K562 (cell line): ENCODE data around the gene ADAT1. TPM values are rescaled to one million over a fixed set of nuclear protein-coding genes. Genes with fewer than 3 reads are reported as not detected.
A peak's percentile ranks its signal among the peaks of the same experiment; 100 is the strongest.

Experiments
- ARID1B ChIP-seq: fragments of 450-650 bp; IDR thresholded peaks from 2 replicates; pipeline ENCODE4 v1.6.1; 2016; ENCODE audit warnings: antibody characterized with exemption, mild to moderate bottlenecking, inconsistent platforms
- BRD9 ChIP-seq: fragments of 450-650 bp; IDR thresholded peaks from 2 replicates; pipeline ENCODE4 v1.6.1; 2018; ENCODE audit warnings: low read depth; ENCODE audit not compliant: partially characterized antibody
- CBX1 ChIP-seq: sonication (generic); IDR thresholded peaks from 2 replicates; pipeline ENCODE4 v1.6.1; 2016; ENCODE audit warnings: antibody characterized with exemption, low read depth, mild to moderate bottlenecking
- CCAR2 ChIP-seq: fragments of 200-400 bp; formaldehyde crosslinking; IDR thresholded peaks from 2 replicates; pipeline ENCODE4 v1.6.1; 2017; ENCODE audit warnings: mild to moderate bottlenecking, low read depth, low read length
- CSDE1 ChIP-seq, 2 experiments: fragments of 450-650 bp; IDR thresholded peaks; 2 replicates each; pipeline ENCODE4 v1.6.1; 2016; ENCODE audit warnings: mild to moderate bottlenecking in 1 of 2
- CXXC5 ChIP-seq: fragments of 250-450 bp; sonication (Bioruptor Pico); IDR thresholded peaks from 2 replicates; pipeline ENCODE4 v1.8.0; 2022; ENCODE audit warnings: inconsistent platforms, mild to moderate bottlenecking, moderate library complexity
- E2F6 ChIP-seq, 2 experiments: IDR thresholded peaks; 2 replicates each; pipeline ENCODE4 v1.6.1; 2011; ENCODE audit warnings: borderline replicate concordance in 1 of 2, control low read depth in 1 of 2, low read depth in 1 of 2, low read length in 1 of 2, mild to moderate bottlenecking in 1 of 2, mixed read lengths in 1 of 2, moderate library complexity in 1 of 2; ENCODE audit not compliant: insufficient read depth in 1 of 2, insufficient read length in 1 of 2, poor library complexity in 1 of 2, severe bottlenecking in 1 of 2; ENCODE audit errors: extremely low read depth in 1 of 2
- HDAC3 ChIP-seq: fragments of 450-650 bp; IDR thresholded peaks from 2 replicates; pipeline ENCODE4 v1.6.1; 2018; ENCODE audit warnings: borderline replicate concordance, mild to moderate bottlenecking, moderate library complexity; ENCODE audit not compliant: partially characterized antibody
- HDAC6 ChIP-seq: IDR thresholded peaks from 2 replicates; pipeline ENCODE4 v1.6.1; 2012; ENCODE audit warnings: low read depth, mild to moderate bottlenecking, control low read depth, inconsistent platforms, low read length, moderate library complexity
- HMG20A ChIP-seq: fragments of 450-650 bp; formaldehyde crosslinking; conservative IDR thresholded peaks from 2 replicates; pipeline ENCODE4 v1.4.0; 2020; ENCODE audit warnings: mild to moderate bottlenecking, mixed read lengths
- JUN ChIP-seq, 2 experiments: sonication (generic) in 1 of 2; formaldehyde crosslinking in 1 of 2; IDR thresholded peaks; 2 replicates each; pipeline versions ENCODE4 v1.6.1 to v1.8.0; 2012 to 2022; ENCODE audit warnings: borderline replicate concordance in 2 of 2, mild to moderate bottlenecking in 2 of 2, improper control_type of control experiment in 1 of 2, low read depth in 1 of 2, low read length in 1 of 2, missing genetic modification reagents in 1 of 2
- KHSRP ChIP-seq: fragments of 450-650 bp; IDR thresholded peaks from 2 replicates; pipeline ENCODE4 v1.6.1; 2017
- MCM2 ChIP-seq: fragments of 450-650 bp; IDR thresholded peaks from 2 replicates; pipeline ENCODE4 v1.6.1; 2017; ENCODE audit warnings: low read depth, mild to moderate bottlenecking
- MEF2A ChIP-seq: IDR thresholded peaks from 2 replicates; pipeline ENCODE4 v1.6.1; 2011; ENCODE audit warnings: low read depth, mild to moderate bottlenecking, low read length, moderate library complexity; ENCODE audit not compliant: control insufficient read depth
- MYC ChIP-seq, 2 experiments: fragments of 250-450 bp in 1 of 2; sonication (Bioruptor Pico) in 1 of 2; IDR thresholded peaks; 2 replicates each; pipeline versions ENCODE4 v1.5.1 to v1.6.1; 2012 to 2021; ENCODE audit warnings: low read depth in 2 of 2, borderline replicate concordance in 1 of 2, improper control_type of control experiment in 1 of 2, low read length in 1 of 2, mild to moderate bottlenecking in 1 of 2, moderate library complexity in 1 of 2
- NR1H2 ChIP-seq: sonication (generic); formaldehyde crosslinking; IDR thresholded peaks from 2 replicates; pipeline ENCODE4 v1.4.0; 2020; ENCODE audit warnings: mild to moderate bottlenecking, missing genetic modification reagents
- RB1 ChIP-seq: fragments of 450-650 bp; IDR thresholded peaks from 2 replicates; pipeline ENCODE4 v1.6.1; 2017; ENCODE audit warnings: low read depth, mild to moderate bottlenecking
- RBFOX2 ChIP-seq: fragments of 200-400 bp; formaldehyde crosslinking; IDR thresholded peaks from 2 replicates; pipeline ENCODE4 v1.6.1; 2017; ENCODE audit warnings: low read depth, mild to moderate bottlenecking, low read length, moderate library complexity
- TBL1XR1 ChIP-seq, 2 experiments: IDR thresholded peaks; 2 replicates each; pipeline ENCODE4 v1.6.1; 2012; ENCODE audit warnings: improper control_type of control experiment in 2 of 2, low read length in 2 of 2, mild to moderate bottlenecking in 1 of 2
- TEAD4 ChIP-seq, 2 experiments: sonication (generic) in 1 of 2; formaldehyde crosslinking in 1 of 2; IDR thresholded peaks; 2 replicates each; pipeline versions ENCODE4 v1.6.1 to v1.8.0; 2012 to 2022; ENCODE audit warnings: borderline replicate concordance in 1 of 2, inconsistent platforms in 1 of 2, low read length in 1 of 2, mild to moderate bottlenecking in 1 of 2, missing genetic modification reagents in 1 of 2
- TRIM24 ChIP-seq, 2 experiments: fragments of 450-650 bp; IDR thresholded peaks; 2 replicates each; pipeline ENCODE4 v1.6.1; 2016
- YY1 ChIP-seq, 3 experiments: IDR thresholded peaks; 2 replicates each; pipeline ENCODE4 v1.6.1; 2011; ENCODE audit warnings: low read length in 2 of 3, mild to moderate bottlenecking in 2 of 3, moderate library complexity in 2 of 3, borderline replicate concordance in 1 of 3, control low read depth in 1 of 3, low read depth in 1 of 3; ENCODE audit not compliant: insufficient read depth in 3 of 3, insufficient replicate concordance in 2 of 3, control insufficient read depth in 1 of 3, insufficient read length in 1 of 3; ENCODE audit errors: extremely low read depth in 1 of 3
- ZBTB1 ChIP-seq: sonication (generic); formaldehyde crosslinking; IDR thresholded peaks from 2 replicates; pipeline ENCODE4 v1.8.1; 2023; ENCODE audit warnings: missing genetic modification reagents, low read depth, mild to moderate bottlenecking, borderline replicate concordance
- ZC3H4 ChIP-seq: sonication (generic); formaldehyde crosslinking; IDR thresholded peaks from 2 replicates; pipeline ENCODE4 v1.9.0; 2021; ENCODE audit warnings: missing genetic modification reagents, borderline replicate concordance
- ZNF212 ChIP-seq: fragments of 450-650 bp; formaldehyde crosslinking; IDR thresholded peaks from 2 replicates; pipeline ENCODE4 v1.4.0; 2020; ENCODE audit warnings: mild to moderate bottlenecking
- ZNF324 ChIP-seq: fragments of 250-450 bp; sonication (Bioruptor Pico); IDR thresholded peaks from 2 replicates; pipeline ENCODE4 v1.4.0; 2020; ENCODE audit warnings: mild to moderate bottlenecking
- polyA plus RNA-seq, 8 experiments: library from polyadenylated mRNA; depleted of rRNA in 4 of 8; stranded (reverse) in 5 of 8; unstranded in 3 of 8; fragments of >200 nt; fragmentation: Nextera tagmentation in 2 of 8; fragmentation: Illumina TruSeq in 1 of 8; extraction: Ambion mirVana in 2 of 8; extraction: Trizol in 1 of 8; gene quantifications; 2 replicates each; pipeline versions ENCODE4 v1.2.1 to v1.2.3, GENCODE V29; 2011 to 2014; ENCODE audit warnings: inconsistent platforms in 1 of 8, missing spikeins in 1 of 8
- total RNA-seq, 7 experiments: library from RNA; depleted of rRNA in 6 of 7; stranded (reverse); fragments of >200 nt in 6 of 7; fragmentation: Illumina TruSeq in 2 of 7; extraction: Trizol in 2 of 7; gene quantifications; 2 replicates each; pipeline versions ENCODE4 v1.2.1 to v1.2.3, GENCODE V29; 2011 to 2021; ENCODE audit warnings: low replicate concordance in 1 of 7
- TF ChIP-seq, protein P1 (sequence below), 2 experiments: fragments of 450-650 bp in 1 of 2; sonication (generic) in 1 of 2; formaldehyde crosslinking in 1 of 2; IDR thresholded peaks in 1 of 2; conservative IDR thresholded peaks in 1 of 2; 2 replicates each; pipeline versions ENCODE4 v1.6.1 to v1.8.1; 2016 to 2023; ENCODE audit warnings: mild to moderate bottlenecking in 2 of 2, moderate library complexity in 2 of 2, inconsistent platforms in 1 of 2, missing genetic modification reagents in 1 of 2

The ADAT1 gene
- total and polyA plus RNA-seq, 9 of the 15 experiments (the other 6 are each of a cell fraction or from before 2014, with no cell fraction given): 16.0 to 36.7 (median 28.2) TPM

DNA sequence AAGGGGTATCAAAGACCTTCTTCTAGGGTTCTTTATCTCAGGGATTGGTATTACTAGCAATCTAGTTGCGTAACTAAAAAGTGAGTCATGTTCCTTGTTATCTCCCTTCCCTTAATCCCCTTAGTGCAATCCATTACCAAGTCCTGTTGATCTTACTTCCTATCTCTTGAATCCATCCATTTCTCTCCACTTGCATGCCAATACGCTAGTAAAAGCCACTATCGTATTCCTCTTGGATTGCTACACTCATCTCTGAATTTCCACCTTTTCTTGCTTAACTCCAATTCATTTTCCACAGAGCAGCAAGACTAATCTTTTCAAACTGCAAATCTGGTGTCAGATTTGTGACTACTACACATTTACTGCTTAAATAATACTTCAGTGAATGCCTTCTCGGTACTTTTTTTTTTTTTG, 1.8 kb upstream of the ADAT1 start (continued):
- TF ChIP-seq, protein P1, sequence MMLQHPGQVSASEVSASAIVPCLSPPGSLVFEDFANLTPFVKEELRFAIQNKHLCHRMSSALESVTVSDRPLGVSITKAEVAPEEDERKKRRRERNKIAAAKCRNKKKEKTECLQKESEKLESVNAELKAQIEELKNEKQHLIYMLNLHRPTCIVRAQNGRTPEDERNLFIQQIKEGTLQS (IDR thresholded peaks at IDR 0.05): peak; percentile 97
- TF ChIP-seq, protein P1 (CRISPR knock-in tag; conservative IDR thresholded peaks at IDR 0.05): no peak
- TF ChIP-seq E2F6 (IDR thresholded peaks at IDR 0.05; ENCODE audit: borderline replicate concordance in 1 of 2, extremely low read depth in 1 of 2, insufficient read depth in 1 of 2, insufficient read length in 1 of 2, low read depth in 1 of 2, low read length in 1 of 2, poor library complexity in 1 of 2, severe bottlenecking in 1 of 2) (no peak), BRD9 (no peak), MYC (IDR thresholded peaks at IDR 0.05; ENCODE audit: low read depth, low read length) (no peak), MYC (CRISPR knock-in tag; IDR thresholded peaks at IDR 0.05; ENCODE audit: borderline replicate concordance, low read depth) (no peak), ZNF212 (CRISPR knock-in tag) (no peak), ZC3H4 (CRISPR knock-in tag) (no peak), CXXC5 (CRISPR knock-in tag) (peak; percentile 72), CCAR2 (no peak), ARID1B (peak; percentile 96), YY1 (IDR thresholded peaks at IDR 0.05; ENCODE audit: borderline replicate concordance in 1 of 3, control insufficient read depth in 1 of 3, extremely low read depth in 1 of 3, insufficient read depth in 3 of 3, insufficient read length in 1 of 3, insufficient replicate concordance in 2 of 3, low read depth in 1 of 3, low read length in 2 of 3) (no peak), HDAC6 (no peak), TEAD4 (IDR thresholded peaks at IDR 0.05; ENCODE audit: low read length) (peak; percentile 84), TEAD4 (CRISPR knock-in tag; IDR thresholded peaks at IDR 0.05; ENCODE audit: borderline replicate concordance) (no peak), ZBTB1 (CRISPR knock-in tag) (no peak), RBFOX2 (no peak), HDAC3 (peak; percentile 75), TBL1XR1 (IDR thresholded peaks at IDR 0.05; ENCODE audit: low read length in 2 of 2) (peak in 1 of 2 experiments; percentile 66; a peak in 1 of 4 replicates), TRIM24 (IDR thresholded peaks at IDR 0.05) (peak; percentile 85 to 90), JUN (IDR thresholded peaks at IDR 0.05; ENCODE audit: borderline replicate concordance, low read depth, low read length) (peak; percentile 94), JUN (CRISPR knock-in tag; IDR thresholded peaks at IDR 0.05; ENCODE audit: borderline replicate concordance) (no peak), RB1 (no peak), MEF2A (no peak), ZNF324 (CRISPR knock-in tag) (no peak), MCM2 (no peak), NR1H2 (CRISPR knock-in tag) (no peak), HMG20A (CRISPR knock-in tag) (no peak), KHSRP (0 out of 2 replicates have a peak, but pooled peaks have one; percentile 29), CBX1 (no peak), CSDE1 (IDR thresholded peaks at IDR 0.05) (no peak)
